ENCODE measurements around the gene TMEM39A.

DNA sequence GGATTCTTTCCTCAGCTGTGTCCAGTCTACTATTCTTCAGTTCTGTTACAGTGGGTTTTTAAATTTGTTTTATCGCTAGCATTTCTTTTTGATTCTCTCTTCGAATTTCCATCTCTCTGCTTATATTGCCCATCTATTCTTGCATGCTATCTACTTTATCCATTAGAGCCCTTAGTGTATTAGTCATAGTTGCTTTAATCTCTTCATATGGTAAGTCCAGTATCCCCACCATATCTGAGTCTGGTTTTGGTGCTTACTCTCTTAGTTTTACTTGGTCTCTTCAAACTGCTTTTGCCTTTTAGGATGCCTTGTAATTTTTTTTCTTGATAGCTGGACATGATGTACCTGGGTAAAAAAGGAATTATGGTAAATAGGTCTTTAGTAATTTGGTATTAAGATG lies 44.0 kb upstream of the TMEM39A start:
- TF ChIP-seq, protein P1, sequence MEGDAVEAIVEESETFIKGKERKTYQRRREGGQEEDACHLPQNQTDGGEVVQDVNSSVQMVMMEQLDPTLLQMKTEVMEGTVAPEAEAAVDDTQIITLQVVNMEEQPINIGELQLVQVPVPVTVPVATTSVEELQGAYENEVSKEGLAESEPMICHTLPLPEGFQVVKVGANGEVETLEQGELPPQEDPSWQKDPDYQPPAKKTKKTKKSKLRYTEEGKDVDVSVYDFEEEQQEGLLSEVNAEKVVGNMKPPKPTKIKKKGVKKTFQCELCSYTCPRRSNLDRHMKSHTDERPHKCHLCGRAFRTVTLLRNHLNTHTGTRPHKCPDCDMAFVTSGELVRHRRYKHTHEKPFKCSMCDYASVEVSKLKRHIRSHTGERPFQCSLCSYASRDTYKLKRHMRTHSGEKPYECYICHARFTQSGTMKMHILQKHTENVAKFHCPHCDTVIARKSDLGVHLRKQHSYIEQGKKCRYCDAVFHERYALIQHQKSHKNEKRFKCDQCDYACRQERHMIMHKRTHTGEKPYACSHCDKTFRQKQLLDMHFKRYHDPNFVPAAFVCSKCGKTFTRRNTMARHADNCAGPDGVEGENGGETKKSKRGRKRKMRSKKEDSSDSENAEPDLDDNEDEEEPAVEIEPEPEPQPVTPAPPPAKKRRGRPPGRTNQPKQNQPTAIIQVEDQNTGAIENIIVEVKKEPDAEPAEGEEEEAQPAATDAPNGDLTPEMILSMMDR (IDR thresholded peaks at IDR 0.05 in 2 of 3, conservative IDR thresholded peaks at IDR 0.05 in 1 of 3; ENCODE audit: borderline replicate concordance in 1 of 3, insufficient read depth in 1 of 3, low read depth in 2 of 3, low read length in 2 of 3) = no peak
- TF ChIP-seq FOSL1 (IDR thresholded peaks at IDR 0.05; ENCODE audit: low read depth) (no peak), ELF1 (IDR thresholded peaks at IDR 0.05; ENCODE audit: borderline replicate concordance, low read depth) (no peak), POLR2AphosphoS5 (IDR thresholded peaks at IDR 0.05; ENCODE audit: low read depth, low read length) (no peak), POLR2A (IDR thresholded peaks at IDR 0.05; ENCODE audit: borderline replicate concordance, extremely low read depth, insufficient read depth, insufficient read length) (no peak)
- TF ChIP-seq, protein P2, sequence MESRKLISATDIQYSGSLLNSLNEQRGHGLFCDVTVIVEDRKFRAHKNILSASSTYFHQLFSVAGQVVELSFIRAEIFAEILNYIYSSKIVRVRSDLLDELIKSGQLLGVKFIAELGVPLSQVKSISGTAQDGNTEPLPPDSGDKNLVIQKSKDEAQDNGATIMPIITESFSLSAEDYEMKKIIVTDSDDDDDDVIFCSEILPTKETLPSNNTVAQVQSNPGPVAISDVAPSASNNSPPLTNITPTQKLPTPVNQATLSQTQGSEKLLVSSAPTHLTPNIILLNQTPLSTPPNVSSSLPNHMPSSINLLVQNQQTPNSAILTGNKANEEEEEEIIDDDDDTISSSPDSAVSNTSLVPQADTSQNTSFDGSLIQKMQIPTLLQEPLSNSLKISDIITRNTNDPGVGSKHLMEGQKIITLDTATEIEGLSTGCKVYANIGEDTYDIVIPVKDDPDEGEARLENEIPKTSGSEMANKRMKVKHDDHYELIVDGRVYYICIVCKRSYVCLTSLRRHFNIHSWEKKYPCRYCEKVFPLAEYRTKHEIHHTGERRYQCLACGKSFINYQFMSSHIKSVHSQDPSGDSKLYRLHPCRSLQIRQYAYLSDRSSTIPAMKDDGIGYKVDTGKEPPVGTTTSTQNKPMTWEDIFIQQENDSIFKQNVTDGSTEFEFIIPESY (IDR thresholded peaks at IDR 0.05; ENCODE audit: extremely low read depth, insufficient replicate concordance, low read length) = no peak
